NB4 (cell line): ENCODE data around the gene ZACN.

Source experiments
- DNase-seq: peaks from one replicate; pipeline ENCODE4 v3.0.0; 2010; ENCODE audit warnings: low read depth
- H3K4me3 ChIP-seq: one replicate; pipeline ENCODE4 v1.5.1; 2011; ENCODE audit warnings: mild to moderate bottlenecking, low read depth, low read length, moderate library complexity
- CTCF ChIP-seq: IDR thresholded peaks from one replicate; pipeline ENCODE4 v1.5.1; 2012; ENCODE audit warnings: low read depth, low read length
- MYC ChIP-seq: IDR thresholded peaks from 2 replicates; pipeline ENCODE4 v1.6.1; 2011; ENCODE audit warnings: low read depth, low read length
- POLR2A ChIP-seq: IDR thresholded peaks from 2 replicates; pipeline ENCODE4 v1.6.1; 2011; ENCODE audit warnings: mild to moderate bottlenecking; ENCODE audit not compliant: insufficient read length; ENCODE audit errors: extremely low read depth
- TF ChIP-seq, protein P1 (sequence below): IDR thresholded peaks from 2 replicates; pipeline ENCODE4 v1.6.1; 2011; ENCODE audit warnings: low read depth, low read length

ZACN gene

GRCh38 chr17:76048025-76048605 is 30.9 kb upstream of the ZACN start:
- TF ChIP-seq CTCF = no peak
- TF ChIP-seq, protein P1, sequence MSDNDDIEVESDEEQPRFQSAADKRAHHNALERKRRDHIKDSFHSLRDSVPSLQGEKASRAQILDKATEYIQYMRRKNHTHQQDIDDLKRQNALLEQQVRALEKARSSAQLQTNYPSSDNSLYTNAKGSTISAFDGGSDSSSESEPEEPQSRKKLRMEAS = no peak
- no peak for TF ChIP-seq MYC
- TF ChIP-seq POLR2A = no peak
- no peak overlapping the region for H3K4me3 ChIP-seq
- no peak for DNase-seq

DNA sequence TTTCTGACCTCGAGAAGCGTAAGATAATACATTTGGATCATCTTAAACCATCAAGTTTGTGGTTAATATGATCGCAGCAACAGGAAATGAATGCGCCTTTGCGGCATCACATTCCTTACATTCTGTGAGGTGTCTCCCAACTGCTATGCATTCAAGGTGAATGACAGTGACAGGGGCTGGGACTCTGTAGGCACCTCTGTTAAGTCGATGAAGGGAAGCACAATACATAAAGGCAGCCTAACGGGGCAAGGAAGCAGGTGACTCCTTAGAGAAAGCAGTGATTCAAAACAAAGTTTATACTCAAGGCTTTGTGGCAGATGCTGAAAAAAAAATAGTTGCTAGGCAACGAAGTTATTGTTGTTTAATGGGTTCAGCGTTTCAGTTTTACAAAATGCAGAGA is 30.3 kb upstream of the ZACN start:
- no peak for TF ChIP-seq MYC
- no peak for TF ChIP-seq POLR2A
- no peak for TF ChIP-seq CTCF
- TF ChIP-seq, protein P1 = no peak
- no peak for DNase-seq
- H3K4me3 ChIP-seq = no peak overlapping the region

DNA sequence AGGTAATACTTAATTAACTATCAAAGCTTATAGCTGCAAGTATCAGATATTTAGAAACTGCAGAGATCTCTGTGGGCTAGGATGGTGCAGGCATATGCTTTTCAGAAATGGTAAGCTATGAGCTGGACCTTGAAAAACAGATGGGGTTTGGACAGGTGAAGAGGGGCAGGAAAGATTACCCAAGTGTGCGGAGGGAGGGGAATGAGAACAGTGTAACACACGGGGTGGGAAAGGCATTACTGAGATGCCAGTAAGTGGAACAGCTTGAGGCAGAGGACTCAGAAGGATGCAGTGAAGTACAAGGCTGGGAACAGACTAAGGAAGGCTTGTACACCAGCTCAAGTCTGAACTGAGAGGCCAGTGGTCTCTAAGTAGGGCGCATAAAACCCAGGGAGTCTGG is 29.7 kb upstream of the ZACN start:
- TF ChIP-seq CTCF (no peak), POLR2A (no peak), MYC (no peak)
- TF ChIP-seq, protein P1 = no peak

GRCh38 chr17:76049836-76050537 is 29.0 kb upstream of the ZACN start:
- TF ChIP-seq, protein P1 = no peak
- TF ChIP-seq POLR2A (no peak), CTCF (no peak), MYC (no peak)
- no peak overlapping the region for H3K4me3 ChIP-seq
- DNase-seq = no peak

More for the DNA sequence above, 29.7 kb upstream of the ZACN start:
- no peak for DNase-seq
- H3K4me3 ChIP-seq = no peak overlapping the region

GRCh38 chr17:76050538-76051467 is 28.2 kb upstream of the ZACN start:
- no peak for TF ChIP-seq POLR2A
- DNase-seq = no peak
- H3K4me3 ChIP-seq = no peak overlapping the region

GRCh38 chr17:76051561-76051960 is 27.4 kb upstream of the ZACN start:
- no peak overlapping the region for H3K4me3 ChIP-seq
- no peak for TF ChIP-seq CTCF
- TF ChIP-seq, protein P1 = no peak
- TF ChIP-seq POLR2A = no peak
- TF ChIP-seq MYC = no peak
- DNase-seq = no peak
